Activated CD8-positive, alpha-beta memory T cell treated with anti-CD3 and anti-CD28 coated beads, Interleukin-2, amount 50 U/mL, for 48 hours (primary cell): ENCODE results near the gene PPFIBP1.
"Not testable (repeated sequence)": the region's sequence is repeated elsewhere in the genome, so short reads cannot be mapped to it uniquely, and the experiment has no call there.

Experiments used
- DNase-seq: peaks from one replicate; pipeline ENCODE4 v3.0.0-alpha.2; 2020

Gene PPFIBP1

DNA sequence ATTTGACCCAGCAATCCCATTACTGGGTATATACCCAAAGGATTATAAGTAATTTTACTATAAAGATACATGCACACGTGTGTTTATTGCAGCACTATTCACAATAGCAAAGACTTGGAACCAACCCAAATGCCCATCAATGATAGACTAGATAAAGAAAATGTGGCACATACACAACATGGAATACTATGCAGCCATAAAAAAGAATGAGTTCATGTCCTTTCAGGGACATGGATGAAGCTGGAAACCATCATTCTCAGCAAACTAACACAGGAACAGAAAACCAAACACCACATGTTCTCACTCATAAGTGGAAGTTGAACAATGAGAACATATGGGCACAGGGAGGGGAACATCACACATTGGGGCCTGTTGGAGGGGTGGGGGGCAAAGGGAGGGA, 20.9 kb downstream of the PPFIBP1 start:
- DNase-seq: not testable (repeated sequence)

- no peak for DNase-seq
Observed at GRCh38 chr12:27545665-27546064, 21.7 kb downstream of the PPFIBP1 start.

DNA sequence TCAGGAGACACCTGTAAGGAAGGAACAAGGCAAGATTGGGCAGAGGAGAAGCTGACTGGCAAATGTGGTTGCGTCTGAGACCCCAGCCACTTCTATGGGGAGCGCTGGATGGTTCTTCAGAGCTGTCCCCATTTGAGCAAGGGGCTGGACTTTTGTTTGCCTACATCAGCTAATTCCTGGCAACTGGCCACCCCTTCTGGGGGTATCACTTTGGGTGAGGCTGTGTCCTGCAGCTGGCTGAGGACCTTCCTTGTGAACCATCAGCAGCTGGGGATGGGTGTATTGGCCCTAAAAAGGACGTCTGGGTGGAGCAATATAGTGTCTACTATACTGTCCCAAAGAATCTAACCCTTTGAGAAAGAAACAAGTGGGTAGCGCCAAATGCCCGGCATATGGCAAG, 23.6 kb downstream of the PPFIBP1 start:
- no peak for DNase-seq

- no peak for DNase-seq
Observed at GRCh38 chr12:27548301-27549199, 24.5 kb downstream of the PPFIBP1 start.

DNA sequence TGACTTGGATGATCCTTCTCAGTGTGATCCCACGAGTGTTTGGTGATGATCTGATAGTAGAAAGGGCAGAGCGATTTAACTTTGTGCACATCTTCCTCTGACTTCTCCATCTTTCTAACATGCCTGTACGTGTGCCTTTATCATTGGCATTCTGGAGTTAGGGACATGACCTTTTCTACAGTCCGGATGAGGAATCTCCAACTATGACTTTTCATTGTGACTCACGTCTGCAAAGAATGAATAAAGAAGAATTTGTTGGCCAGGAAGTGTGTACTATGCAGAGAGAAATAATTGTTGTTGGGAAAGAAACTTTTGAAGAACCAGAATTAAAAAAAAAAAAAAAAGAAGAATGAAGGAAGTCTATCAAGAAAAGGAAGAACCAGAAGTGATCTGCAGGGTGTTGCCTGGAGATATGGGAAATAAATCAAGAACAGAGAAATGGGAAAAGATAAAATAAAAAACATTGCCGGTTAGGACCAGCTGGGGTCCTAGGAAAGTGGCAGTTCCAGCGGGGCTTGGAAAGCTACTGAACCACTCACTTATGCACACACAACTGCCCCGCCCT, 25.3 kb downstream of the PPFIBP1 start:
- DNase-seq: no peak

GRCh38 chr12:27549801-27550652, 26.0 kb downstream of the PPFIBP1 start:
- DNase-seq: no peak

DNA sequence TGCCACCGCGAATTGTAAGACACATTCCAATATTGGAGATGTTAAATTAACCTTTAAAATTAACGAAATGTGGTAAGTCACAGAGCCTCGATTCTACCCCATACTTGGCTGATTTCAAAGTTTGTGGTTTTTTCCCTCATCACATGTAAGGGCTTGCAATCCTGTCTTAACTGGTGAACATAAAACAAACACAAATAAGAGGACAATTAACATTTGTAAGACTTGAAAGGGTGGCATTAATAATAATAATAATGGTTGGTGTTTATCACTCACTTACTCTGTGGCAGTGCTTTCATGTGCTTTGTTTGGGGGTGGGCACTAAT, 26.6 kb downstream of the PPFIBP1 start:
- DNase-seq: no peak

GRCh38 chr12:27551172-27551840, 27.3 kb downstream of the PPFIBP1 start:
- no peak for DNase-seq

GRCh38 chr12:27552235-27552634, 28.2 kb downstream of the PPFIBP1 start:
- DNase-seq: no peak

- no peak for DNase-seq
Observed at GRCh38 chr12:27552886-27553560, 29.0 kb downstream of the PPFIBP1 start.

DNA sequence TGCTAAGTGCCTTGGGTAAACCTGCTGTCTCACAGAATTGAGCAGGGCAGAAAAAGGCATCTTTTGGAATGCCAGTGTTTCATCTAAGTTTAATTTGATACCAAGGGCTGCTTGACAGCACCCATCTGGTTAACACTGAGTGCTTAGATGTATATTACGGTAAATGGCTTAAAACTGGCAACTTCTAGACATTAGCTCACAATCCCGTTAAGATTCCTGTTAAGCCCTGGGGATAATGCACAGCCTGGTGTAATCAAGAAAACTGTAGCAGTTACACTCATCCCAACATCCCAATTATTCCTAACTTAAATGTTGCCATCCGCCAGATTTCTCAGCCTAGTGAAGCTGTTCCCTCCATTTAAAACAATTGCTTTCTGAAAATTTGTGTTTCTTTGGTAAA, 29.9 kb downstream of the PPFIBP1 start:
- DNase-seq: no peak

DNA sequence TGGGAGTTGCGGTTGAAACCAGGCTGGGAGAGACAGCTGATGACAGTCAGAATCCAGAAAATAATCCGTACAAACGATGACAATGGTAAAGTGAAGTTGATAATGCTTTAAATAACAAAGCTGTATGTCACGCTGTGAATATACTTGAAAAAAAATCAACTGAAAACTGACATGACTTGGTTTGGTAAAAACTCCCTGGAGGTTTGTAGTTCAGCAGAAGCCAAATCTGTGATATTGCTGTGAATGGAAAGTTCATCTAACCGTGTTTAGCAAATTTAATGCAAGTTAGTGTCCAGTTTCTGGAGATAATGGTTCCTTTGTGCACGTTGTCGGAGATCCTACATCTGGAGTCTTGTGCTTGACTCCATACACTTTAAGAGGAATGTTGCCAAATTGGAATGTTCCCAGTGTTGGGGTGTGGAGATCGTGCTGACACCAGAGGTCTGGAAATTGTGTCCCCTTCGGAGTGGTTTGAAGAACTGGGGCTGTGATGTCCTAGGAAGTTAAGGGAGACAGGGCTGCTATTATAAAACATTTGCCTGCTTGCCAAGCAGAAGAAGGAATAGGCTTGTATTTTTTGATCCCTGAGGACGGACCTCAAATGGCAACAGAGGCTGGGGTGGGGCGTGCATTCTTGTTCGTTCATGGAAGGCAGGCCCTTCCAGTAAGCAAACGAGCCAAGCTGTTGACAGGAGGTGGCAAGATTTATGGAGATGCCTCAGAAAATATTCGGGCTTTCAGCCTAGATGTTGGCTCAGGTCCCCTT, 30.6 kb downstream of the PPFIBP1 start:
- DNase-seq: no peak

DNA sequence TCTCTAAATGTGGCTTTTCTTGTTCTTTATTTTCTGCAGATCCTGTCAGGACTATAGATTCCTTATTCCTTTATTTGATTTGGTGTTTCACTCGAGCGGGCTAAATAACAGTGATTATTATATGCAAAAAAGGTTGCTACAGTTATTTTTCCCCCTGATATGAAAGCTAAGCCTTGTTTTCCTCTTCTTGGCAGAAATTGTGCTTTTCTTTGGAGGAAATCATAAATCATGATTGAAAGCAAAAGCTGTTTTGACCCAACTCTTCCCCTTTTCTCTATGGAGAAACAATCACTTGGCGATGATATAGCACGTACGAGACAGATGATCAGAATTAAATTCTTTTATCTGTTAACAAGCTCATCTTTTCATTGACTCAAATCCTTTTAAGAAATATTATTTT, 31.4 kb downstream of the PPFIBP1 start:
- DNase-seq: no peak

- no peak for DNase-seq
Observed at GRCh38 chr12:27555925-27556778, 32.1 kb downstream of the PPFIBP1 start.

DNA sequence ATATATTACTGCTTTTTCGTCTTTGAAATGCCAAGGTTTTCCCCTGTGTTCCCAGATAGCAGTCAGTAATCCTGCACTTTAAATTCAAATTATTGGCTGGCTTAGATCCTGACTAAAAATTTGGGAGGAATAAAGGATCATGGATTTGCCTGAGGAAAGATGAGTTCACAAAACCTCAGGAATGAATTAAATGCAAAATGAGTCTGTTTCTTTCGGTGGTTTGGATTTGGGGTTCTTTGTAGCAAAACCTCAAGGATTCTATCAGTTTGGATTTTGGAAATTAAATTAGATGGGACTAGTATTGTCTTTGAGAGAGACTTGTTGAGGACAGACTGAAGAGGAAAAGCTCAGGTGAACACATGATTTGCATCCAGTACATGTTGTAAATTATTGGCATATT, 36.1 kb downstream of the PPFIBP1 start:
- no peak for DNase-seq

DNA sequence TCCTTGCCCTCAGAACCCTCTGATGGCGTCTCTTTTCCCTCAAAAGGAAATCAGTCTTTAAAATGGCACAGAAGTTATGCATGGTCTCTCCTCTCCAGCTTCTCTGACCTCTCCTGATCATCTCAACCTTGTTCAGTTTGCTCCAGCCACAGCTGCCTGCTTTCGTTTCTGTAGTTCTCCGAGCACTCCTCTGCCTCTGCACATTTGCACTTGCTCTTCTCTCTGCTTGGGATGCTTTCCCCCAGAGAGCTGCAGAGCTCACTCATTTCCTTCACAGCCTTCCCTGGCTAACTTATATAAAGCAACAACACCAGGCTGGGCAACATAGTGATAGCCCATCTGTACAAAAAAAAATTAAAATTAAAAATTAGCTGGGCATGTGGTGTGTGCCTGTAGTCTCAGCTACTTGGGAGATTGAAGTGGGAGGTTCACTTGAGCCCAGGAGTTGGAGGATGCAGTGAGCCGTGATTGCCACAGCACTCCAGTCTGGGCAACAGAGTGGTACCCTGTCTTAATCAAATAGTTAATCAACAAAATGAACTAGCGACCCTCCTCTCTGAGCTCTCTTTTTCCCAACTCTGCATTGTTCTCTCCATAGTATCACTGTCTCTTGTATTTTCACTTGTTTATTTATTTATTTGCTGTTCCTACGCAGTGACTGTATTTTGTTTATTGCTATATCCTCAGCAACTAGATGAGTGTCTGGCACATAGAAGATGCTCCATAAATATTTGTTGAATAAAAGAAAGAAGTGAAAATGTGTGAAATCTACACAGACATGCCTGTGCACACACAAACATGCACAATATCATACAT, 37.7 kb downstream of the PPFIBP1 start:
- no peak for DNase-seq

- DNase-seq: no peak
Observed at GRCh38 chr12:27564612-27565213, 40.7 kb downstream of the PPFIBP1 start.

- no peak for DNase-seq
Observed at GRCh38 chr12:27566159-27566558, 42.2 kb downstream of the PPFIBP1 start.

DNA sequence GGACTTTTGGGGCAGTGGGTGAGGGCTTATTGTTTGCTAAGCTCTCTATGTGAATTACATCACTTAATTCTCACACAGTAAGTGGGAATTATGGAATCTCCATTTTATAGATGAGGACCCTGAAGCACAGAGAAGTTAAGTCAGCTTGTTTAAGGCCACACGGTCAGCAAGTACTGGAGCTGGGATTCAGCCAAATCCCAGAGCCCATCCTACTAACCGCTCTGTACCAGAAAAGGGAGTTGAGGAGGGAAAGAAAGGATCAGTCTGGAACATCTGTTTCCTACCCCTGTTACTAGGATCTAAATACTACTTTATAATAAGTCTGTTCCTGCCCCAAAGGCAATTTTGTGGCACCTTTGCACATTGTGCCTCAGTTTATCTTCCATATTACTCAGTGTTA, 42.6 kb downstream of the PPFIBP1 start:
- DNase-seq: no peak

GRCh38 chr12:27571463-27571862, 47.5 kb downstream of the PPFIBP1 start:
- DNase-seq: no peak
